Heart left ventricle (tissue), 13 donors: Measurements from ENCODE around the gene PRODH.
"Not testable (repeated sequence)": the region's sequence is repeated elsewhere in the genome, so short reads cannot be mapped to it uniquely, and the experiment has no call there.

ENCODE experiments used
- POLR2A ChIP-seq, 2 donors: fragments of 450-650 bp; IDR thresholded peaks; one replicate each; pipeline ENCODE4 v1.6.1; 2017; ENCODE audit warnings: antibody characterized with exemption in 2 of 2, mild to moderate bottlenecking in 2 of 2, moderate library complexity in 2 of 2
- TF ChIP-seq, protein P1 (sequence below), 12 donors: fragments of 200-600 bp; sonication (generic) in 4 of 12; IDR thresholded peaks; one replicate each; pipeline versions ENCODE4 v1.5.0 to v1.8.0; 2018 to 2022; ENCODE audit warnings: antibody characterized with exemption in 12 of 12, mild to moderate bottlenecking in 5 of 12
- donor health status: ischemic (EF 13 %, LVEDD 7.1; RV severe dilation, severe dysfunction).
- donor health status: DM: no; HTN: yes; CAD: no.
- donor health status: DM: no; HTN: no; CAD: no.
- donor health status: ischemic (EF 25% LVEDD 6.9; RV normal size, moderate dysfunction).
- donor health status: ischemic (EF 25% LVEDD 5.7; RV mildly dilated, moderate dysfunction).
- donor health status: ischemic (EF 35%, LVEDD 5.7; RV mildly dilated, moderate dysfunction).
- donor health status: nonischemic (EF 11% LVEDD 7.7; RV severe dilation, severe dysfunction).
- donor health status: DM: yes; HTN: yes; CAD: no.
- donor health status: PGD.
- donor health status: ischemic (EF 29% LVEDD 5.4; RV normal size, mild dysfunction).
- donor health status: nonischemic (EF 23%, LVEDD 6.1; RV moderate dilation, normal function).

GRCh38 chr22:18956121-18956895 lies 20.2 kb upstream of the PRODH start:
- not testable (repeated sequence) for TF ChIP-seq POLR2A (IDR thresholded peaks at IDR 0.05)
- TF ChIP-seq, protein P1, sequence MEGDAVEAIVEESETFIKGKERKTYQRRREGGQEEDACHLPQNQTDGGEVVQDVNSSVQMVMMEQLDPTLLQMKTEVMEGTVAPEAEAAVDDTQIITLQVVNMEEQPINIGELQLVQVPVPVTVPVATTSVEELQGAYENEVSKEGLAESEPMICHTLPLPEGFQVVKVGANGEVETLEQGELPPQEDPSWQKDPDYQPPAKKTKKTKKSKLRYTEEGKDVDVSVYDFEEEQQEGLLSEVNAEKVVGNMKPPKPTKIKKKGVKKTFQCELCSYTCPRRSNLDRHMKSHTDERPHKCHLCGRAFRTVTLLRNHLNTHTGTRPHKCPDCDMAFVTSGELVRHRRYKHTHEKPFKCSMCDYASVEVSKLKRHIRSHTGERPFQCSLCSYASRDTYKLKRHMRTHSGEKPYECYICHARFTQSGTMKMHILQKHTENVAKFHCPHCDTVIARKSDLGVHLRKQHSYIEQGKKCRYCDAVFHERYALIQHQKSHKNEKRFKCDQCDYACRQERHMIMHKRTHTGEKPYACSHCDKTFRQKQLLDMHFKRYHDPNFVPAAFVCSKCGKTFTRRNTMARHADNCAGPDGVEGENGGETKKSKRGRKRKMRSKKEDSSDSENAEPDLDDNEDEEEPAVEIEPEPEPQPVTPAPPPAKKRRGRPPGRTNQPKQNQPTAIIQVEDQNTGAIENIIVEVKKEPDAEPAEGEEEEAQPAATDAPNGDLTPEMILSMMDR (IDR thresholded peaks at IDR 0.05) = not testable (repeated sequence)
